ENCODE results near the gene BPGM.

DNA sequence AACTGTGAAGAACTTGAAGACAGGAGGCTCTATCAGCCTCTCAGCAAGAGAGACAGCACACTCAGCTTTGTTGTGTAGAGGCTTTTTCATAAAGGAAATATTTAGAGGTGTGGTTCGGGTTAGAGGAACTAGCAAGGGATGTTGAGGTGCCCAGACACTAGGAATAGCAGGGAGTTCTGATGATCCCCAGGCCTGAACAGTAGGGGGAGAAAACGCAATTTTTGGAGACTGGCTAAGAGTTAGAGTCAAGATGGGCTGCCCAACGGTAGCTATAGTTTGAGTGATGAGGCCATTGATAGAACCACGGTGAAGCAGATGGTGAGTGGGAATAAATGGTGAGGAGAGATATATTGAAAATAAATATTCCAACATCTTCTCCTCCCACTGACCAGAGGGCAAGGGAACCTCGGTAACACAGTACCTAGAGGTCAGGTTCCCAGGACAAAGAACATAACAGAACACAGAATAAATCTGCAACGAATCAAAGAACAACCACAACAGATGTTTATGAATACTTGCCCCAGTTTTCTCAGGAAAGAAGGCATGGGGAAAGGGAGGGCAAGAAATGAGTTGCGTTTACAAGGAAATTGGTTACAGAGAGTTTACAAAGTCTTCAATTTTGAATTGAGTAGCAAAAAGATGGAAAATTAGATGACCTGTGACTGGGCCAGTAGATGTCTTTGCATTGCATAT, 24.2 kb upstream of the BPGM start:
- TF ChIP-seq, protein P1, sequence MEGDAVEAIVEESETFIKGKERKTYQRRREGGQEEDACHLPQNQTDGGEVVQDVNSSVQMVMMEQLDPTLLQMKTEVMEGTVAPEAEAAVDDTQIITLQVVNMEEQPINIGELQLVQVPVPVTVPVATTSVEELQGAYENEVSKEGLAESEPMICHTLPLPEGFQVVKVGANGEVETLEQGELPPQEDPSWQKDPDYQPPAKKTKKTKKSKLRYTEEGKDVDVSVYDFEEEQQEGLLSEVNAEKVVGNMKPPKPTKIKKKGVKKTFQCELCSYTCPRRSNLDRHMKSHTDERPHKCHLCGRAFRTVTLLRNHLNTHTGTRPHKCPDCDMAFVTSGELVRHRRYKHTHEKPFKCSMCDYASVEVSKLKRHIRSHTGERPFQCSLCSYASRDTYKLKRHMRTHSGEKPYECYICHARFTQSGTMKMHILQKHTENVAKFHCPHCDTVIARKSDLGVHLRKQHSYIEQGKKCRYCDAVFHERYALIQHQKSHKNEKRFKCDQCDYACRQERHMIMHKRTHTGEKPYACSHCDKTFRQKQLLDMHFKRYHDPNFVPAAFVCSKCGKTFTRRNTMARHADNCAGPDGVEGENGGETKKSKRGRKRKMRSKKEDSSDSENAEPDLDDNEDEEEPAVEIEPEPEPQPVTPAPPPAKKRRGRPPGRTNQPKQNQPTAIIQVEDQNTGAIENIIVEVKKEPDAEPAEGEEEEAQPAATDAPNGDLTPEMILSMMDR (IDR thresholded peaks at IDR 0.05), result no peak
- no peak for TF ChIP-seq EP300 (IDR thresholded peaks at IDR 0.05)

Data from suprapubic skin (tissue), 3 donors.